ENCODE results near the gene PDE6D. TPM values are rescaled to one million over a fixed set of nuclear protein-coding genes. Genes with fewer than 3 reads are reported as not detected.

The PDE6D gene
- total and polyA plus RNA-seq, 4 experiments from 2014 or later = 29.1 to 74.0 (median 41.3) TPM

GRCh38 chr2:231709981-231710798, 70.9 kb downstream of the PDE6D start:
- H3K36me3 Mint-ChIP-seq = peaks cover 25 to 56% of the 10 kb centered on the region in 2 donors
- no peaks in the 10 kb centered on the region for H3K9me3 ChIP-seq (ENCODE audit: control insufficient read depth in 1 of 2, low read length in 2 of 2)
- ChIA-PET CTCF (ENCODE audit: partially characterized antibody) (interaction anchor here (0.7 to 2.2 kb wide), 3 partner anchors 35 to 100 kb away, joined by 3 to 8 read pairs (median 3); no protein-coding TSS in a partner anchor), POLR2A (ENCODE audit: partially characterized antibody) (interaction anchor here (0.7 to 11.2 kb wide), 14 partner anchors 9 to 246 kb away, joined by 3 to 265 read pairs (median 10); partner anchors contain the start of gene NCL)
- peaks cover 12% of the 10 kb centered on the region for H3K36me3 ChIP-seq (ENCODE audit: insufficient read depth, low read length)
- H3K4me3 ChIP-seq (ENCODE audit: low read length in 2 of 2) = peak overlapping the region; percentile 78 to 99
- H3K4me3 Mint-ChIP-seq = peak overlapping the region; percentile 89 to 99 (median 90)
- peak overlapping the region; percentile 98 for H3K27ac ChIP-seq (ENCODE audit: low read depth, low read length)
- peak overlapping the region; percentile 93 to 100 (median 97) for H3K27ac Mint-ChIP-seq
- peaks cover 53% of the 10 kb centered on the region for H3K4me1 ChIP-seq (ENCODE audit: insufficient read depth, low read length)
- peaks cover 0 to 20% (median 0%) of the 10 kb centered on the region in 8 donors for H3K9me3 Mint-ChIP-seq
- no peaks in the 10 kb centered on the region for H3K27me3 ChIP-seq (ENCODE audit: insufficient read depth, low read length)
- H3K4me1 Mint-ChIP-seq = peaks cover 26 to 73% (median 37%) of the 10 kb centered on the region in 4 donors
- intact Hi-C loops (cut with micrococcal nuclease) = no loop called here
- peaks cover 0 to 6% of the 10 kb centered on the region in 2 donors for H3K27me3 Mint-ChIP-seq
- DNase-seq = peak; percentile 80 to 93 (median 88)

DNA sequence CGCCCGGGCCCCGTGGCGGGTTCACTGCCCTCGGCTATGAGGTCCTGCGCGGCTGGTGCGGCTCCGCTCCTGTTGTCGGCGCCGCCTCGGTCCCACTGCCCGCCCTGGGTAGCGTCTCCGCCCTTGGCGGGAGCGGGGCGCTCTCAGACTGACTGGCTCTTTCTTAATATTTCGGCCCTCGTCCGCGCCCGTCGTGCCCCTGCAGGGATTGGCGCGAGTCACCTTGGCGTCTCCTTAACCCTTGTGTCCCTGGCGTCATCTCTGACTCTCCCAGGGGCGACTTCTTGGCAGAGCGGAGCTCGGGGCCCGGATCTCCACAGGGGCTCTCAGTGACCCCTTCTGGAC, 71.5 kb downstream of the PDE6D start:
- peak overlapping the region; percentile 78 to 99 for H3K4me3 ChIP-seq (ENCODE audit: low read length in 2 of 2)
- ChIA-PET CTCF (ENCODE audit: partially characterized antibody) (interaction anchor here (0.5 to 2.2 kb wide), 4 partner anchors 34 to 99 kb away, joined by 3 to 8 read pairs (median 3); no protein-coding TSS in a partner anchor), POLR2A (ENCODE audit: partially characterized antibody) (interaction anchor here (0.7 to 11.2 kb wide), 14 partner anchors 9 to 245 kb away, joined by 3 to 265 read pairs (median 10); partner anchors contain the start of gene NCL)
- H3K36me3 Mint-ChIP-seq = peaks cover 25 to 54% of the 10 kb centered on the region in 2 donors
- H3K4me1 Mint-ChIP-seq = peaks cover 24 to 70% (median 35%) of the 10 kb centered on the region in 4 donors
- no peaks in the 10 kb centered on the region for H3K27me3 ChIP-seq (ENCODE audit: insufficient read depth, low read length)
- DNase-seq = peak in 4 of 5 donors; percentile 51 to 60 (median 55)
- H3K36me3 ChIP-seq (ENCODE audit: insufficient read depth, low read length) = peaks cover 12% of the 10 kb centered on the region
- H3K9me3 ChIP-seq (ENCODE audit: control insufficient read depth in 1 of 2, low read length in 2 of 2) = no peaks in the 10 kb centered on the region
- peaks cover 49% of the 10 kb centered on the region for H3K4me1 ChIP-seq (ENCODE audit: insufficient read depth, low read length)
- H3K27ac Mint-ChIP-seq = peak overlapping the region; percentile 93 to 100 (median 97)
- peak overlapping the region; percentile 98 for H3K27ac ChIP-seq (ENCODE audit: low read depth, low read length)
- peaks cover 0 to 6% of the 10 kb centered on the region in 2 donors for H3K27me3 Mint-ChIP-seq
- H3K4me3 Mint-ChIP-seq = peak overlapping the region; percentile 89 to 99 (median 90)
- intact Hi-C loops (cut with micrococcal nuclease) = no loop called here
- peaks cover 0 to 20% (median 0%) of the 10 kb centered on the region in 8 donors for H3K9me3 Mint-ChIP-seq

DNA sequence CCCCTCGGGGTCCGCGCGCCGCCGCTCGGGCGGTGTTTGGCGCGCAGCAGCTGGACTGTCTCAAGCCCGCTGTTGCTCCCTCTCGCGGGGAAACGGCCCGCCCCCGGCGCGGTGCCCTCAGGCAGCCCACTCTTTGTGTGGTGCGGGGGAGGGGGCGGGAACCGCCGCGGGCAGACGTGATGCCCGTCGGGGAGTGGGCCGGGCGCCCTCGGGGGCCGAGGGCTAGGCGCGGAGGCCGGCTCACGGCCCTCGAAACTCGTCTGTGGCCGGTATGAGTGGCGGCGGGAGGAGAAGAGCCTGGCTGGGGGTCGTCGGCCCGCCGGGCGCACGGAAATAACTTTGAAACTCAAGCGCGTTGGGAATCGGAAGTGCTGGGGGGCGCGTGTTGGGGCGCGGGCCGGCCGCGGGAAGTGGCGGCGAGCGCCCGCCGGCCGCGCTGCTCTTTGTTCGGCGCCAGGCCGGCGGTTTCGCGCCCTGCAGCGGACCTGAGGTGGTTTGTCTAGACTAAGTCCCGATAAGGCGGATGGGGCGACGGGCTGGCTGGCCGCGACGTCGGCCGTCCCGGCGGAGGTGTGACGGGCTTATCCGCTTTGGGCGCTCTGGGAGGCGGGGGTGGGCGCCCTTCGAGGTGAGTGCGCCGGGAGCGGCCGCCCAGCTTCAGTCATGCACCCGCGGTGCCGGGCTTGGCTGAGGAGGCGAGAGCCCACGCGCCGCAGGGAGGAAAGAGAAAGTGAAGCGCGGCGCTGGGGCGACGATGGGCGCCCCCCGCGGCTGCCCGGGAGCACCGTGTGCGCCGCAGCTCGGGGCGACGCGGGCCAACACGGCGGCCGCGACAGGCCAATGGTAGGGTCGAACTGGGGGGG, 72.1 kb downstream of the PDE6D start:
- Mint-ChIP-seq H3K27me3 (peaks cover 0 to 6% of the 10 kb centered on the region in 2 donors), H3K36me3 (peaks cover 25 to 52% of the 10 kb centered on the region in 2 donors), H3K27ac (peak overlapping the region; percentile 89 to 100 (median 100)), H3K4me1 (peaks cover 23 to 67% (median 32%) of the 10 kb centered on the region in 4 donors), H3K9me3 (peaks cover 0 to 20% (median 0%) of the 10 kb centered on the region in 8 donors), H3K4me3 (peak overlapping the region; percentile 83 to 100 (median 100))
- no peaks in the 10 kb centered on the region for H3K9me3 ChIP-seq (ENCODE audit: control insufficient read depth in 1 of 2, low read length in 2 of 2)
- H3K4me3 ChIP-seq (ENCODE audit: low read length in 2 of 2) = peak overlapping the region; percentile 78 to 99
- peaks cover 12% of the 10 kb centered on the region for H3K36me3 ChIP-seq (ENCODE audit: insufficient read depth, low read length)
- ChIA-PET POLR2A (ENCODE audit: partially characterized antibody) (interaction anchor here (0.9 to 11.2 kb wide), 23 partner anchors 8 to 1374 kb away, joined by 3 to 265 read pairs (median 6); partner anchors contain the start of genes NCL and PDE6D), CTCF (ENCODE audit: partially characterized antibody) (interaction anchor here (0.5 to 9.9 kb wide), 4 partner anchors 34 to 96 kb away, joined by 3 to 109 read pairs (median 6); no protein-coding TSS in a partner anchor)
- no peaks in the 10 kb centered on the region for H3K27me3 ChIP-seq (ENCODE audit: insufficient read depth, low read length)
- intact Hi-C loops (cut with micrococcal nuclease) = loop anchor here (1.0 kb wide), 1 partner anchor 245 kb away; the partner anchor contains the start of gene NCL
- peak; percentile 65 to 75 (median 68) for DNase-seq
- peak overlapping the region; percentile 98 for H3K27ac ChIP-seq (ENCODE audit: low read depth, low read length)
- H3K4me1 ChIP-seq (ENCODE audit: insufficient read depth, low read length) = peaks cover 44% of the 10 kb centered on the region

- peaks cover 19 to 44% of the 10 kb centered on the region in 2 donors for H3K36me3 Mint-ChIP-seq
- CTCF ChIA-PET (ENCODE audit: partially characterized antibody) = interaction anchor here (2.2 to 9.9 kb wide), 2 partner anchors 33 to 95 kb away, joined by 8 to 109 read pairs; no protein-coding TSS in a partner anchor
Observed at GRCh38 chr2:231707927-231708772, 72.9 kb downstream of the PDE6D start, which contains the start of gene PTMA. PTMA (plus strand) TSS chr2:231708525; CDS start chr2:231708707, 182 bp downstream.

DNA sequence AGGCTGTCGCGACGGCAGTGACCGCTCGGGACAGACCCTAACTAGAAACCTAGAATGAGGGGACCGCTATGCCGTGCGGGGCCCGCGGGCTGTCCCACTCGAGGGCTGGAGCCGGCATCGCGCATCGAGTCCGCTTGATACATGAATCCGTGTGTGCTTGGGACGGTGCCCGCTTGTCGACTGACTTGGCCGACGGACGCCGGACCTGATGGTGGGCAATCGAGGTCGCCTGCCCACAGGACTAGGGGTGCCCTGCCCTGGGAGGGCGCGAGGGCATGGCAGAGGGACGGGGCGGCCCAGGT, 73.5 kb downstream of the PDE6D start:
- H3K36me3 Mint-ChIP-seq = peaks cover 18 to 41% of the 10 kb centered on the region in 2 donors
- H3K4me1 Mint-ChIP-seq = peaks cover 16 to 60% (median 23%) of the 10 kb centered on the region in 4 donors
- Histone ChIP-seq H3K27me3 (ENCODE audit: insufficient read depth, low read length) (no peaks in the 10 kb centered on the region), H3K36me3 (ENCODE audit: insufficient read depth, low read length) (peaks cover 12% of the 10 kb centered on the region), H3K4me3 (ENCODE audit: low read length in 2 of 2) (peak overlapping the region; percentile 82 to 96), H3K27ac (ENCODE audit: low read depth, low read length) (peak overlapping the region; percentile 100), H3K9me3 (ENCODE audit: control insufficient read depth in 1 of 2, low read length in 2 of 2) (no peaks in the 10 kb centered on the region), H3K4me1 (ENCODE audit: insufficient read depth, low read length) (peaks cover 34% of the 10 kb centered on the region)
- H3K27me3 Mint-ChIP-seq = peaks cover 0 to 6% of the 10 kb centered on the region in 2 donors
- peaks cover 0 to 20% (median 0%) of the 10 kb centered on the region in 8 donors for H3K9me3 Mint-ChIP-seq
- peak overlapping the region; percentile 100 for H3K27ac Mint-ChIP-seq
- ChIA-PET POLR2A (ENCODE audit: partially characterized antibody) (interaction anchor here (1.0 to 11.2 kb wide), 18 partner anchors 10 to 243 kb away, joined by 3 to 265 read pairs (median 8); partner anchors contain the start of gene NCL), CTCF (ENCODE audit: partially characterized antibody) (interaction anchor here (1.0 to 9.9 kb wide), 12 partner anchors 11 to 95 kb away, joined by 3 to 109 read pairs (median 6); no protein-coding TSS in a partner anchor)
- intact Hi-C loops (cut with micrococcal nuclease) = loop anchor here (1.0 kb wide), 3 partner anchors 45 to 193 kb away; partner anchors contain the start of gene PDE6D
- DNase-seq = peak in 1 of 5 donors; percentile 67
- peak overlapping the region; percentile 95 to 98 (median 97) for H3K4me3 Mint-ChIP-seq

More at GRCh38 chr2:231707927-231708772, 72.9 kb downstream of the PDE6D start, which contains the start of gene PTMA:
- POLR2A ChIA-PET (ENCODE audit: partially characterized antibody) = interaction anchor here (0.9 to 11.2 kb wide), 18 partner anchors 11 to 1375 kb away, joined by 3 to 265 read pairs (median 11); partner anchors contain the start of genes NCL and PDE6D
- peaks cover 0 to 20% (median 0%) of the 10 kb centered on the region in 8 donors for H3K9me3 Mint-ChIP-seq
- peak within 1 kb of the TSS; percentile 100 for H3K27ac Mint-ChIP-seq
- H3K27me3 Mint-ChIP-seq = peaks cover 0 to 6% of the 10 kb centered on the region in 2 donors
- H3K27me3 ChIP-seq (ENCODE audit: insufficient read depth, low read length) = no peaks in the 10 kb centered on the region
- H3K4me3 Mint-ChIP-seq = peak within 1 kb of the TSS; percentile 96 to 100 (median 100)
- no peaks in the 10 kb centered on the region for H3K9me3 ChIP-seq (ENCODE audit: control insufficient read depth in 1 of 2, low read length in 2 of 2)
- DNase-seq = peak; percentile 99 to 100 (median 100)
- intact Hi-C loops (cut with micrococcal nuclease) = loop anchor here (1.0 kb wide), 4 partner anchors 46 to 244 kb away; partner anchors contain the start of genes NCL and PDE6D
- peaks cover 17 to 63% (median 24%) of the 10 kb centered on the region in 4 donors for H3K4me1 Mint-ChIP-seq
- H3K36me3 ChIP-seq (ENCODE audit: insufficient read depth, low read length) = peaks cover 12% of the 10 kb centered on the region
- peaks cover 36% of the 10 kb centered on the region for H3K4me1 ChIP-seq (ENCODE audit: insufficient read depth, low read length)
- peak within 1 kb of the TSS; percentile 82 to 99 for H3K4me3 ChIP-seq (ENCODE audit: low read length in 2 of 2)
- peak within 1 kb of the TSS; percentile 100 for H3K27ac ChIP-seq (ENCODE audit: low read depth, low read length)
